GM12872 (cell line): ENCODE results near the gene SYNDIG1.

ENCODE experiments used
- CTCF ChIP-seq: IDR thresholded peaks from 3 replicates; pipeline ENCODE4 v1.5.1; 2011; ENCODE audit warnings: low read depth, mild to moderate bottlenecking, low read length, moderate library complexity; ENCODE audit not compliant: insufficient read depth

Gene SYNDIG1

GRCh38 chr20:24456398-24456781 is 13.0 kb upstream of the SYNDIG1 start:
- TF ChIP-seq CTCF = no peak

- TF ChIP-seq CTCF = no peak
These were observed 11.0 kb upstream of the SYNDIG1 start for GRCh38 chr20:24458436-24458835.

GRCh38 chr20:24459733-24460132 is 9.7 kb upstream of the SYNDIG1 start:
- TF ChIP-seq CTCF = no peak

- TF ChIP-seq CTCF = no peak
These were observed 8.7 kb upstream of the SYNDIG1 start for GRCh38 chr20:24460712-24461111.

- TF ChIP-seq CTCF = no peak
These were observed 7.6 kb upstream of the SYNDIG1 start for GRCh38 chr20:24461848-24462247.

- no peak for TF ChIP-seq CTCF
These were observed 6.9 kb upstream of the SYNDIG1 start for GRCh38 chr20:24462460-24463010.

GRCh38 chr20:24465159-24465558 is 4.3 kb upstream of the SYNDIG1 start:
- no peak for TF ChIP-seq CTCF

GRCh38 chr20:24465730-24466129 is 3.7 kb upstream of the SYNDIG1 start:
- no peak for TF ChIP-seq CTCF
